ENCODE data around the gene INAFM2.

- TF ChIP-seq CTCF (IDR thresholded peaks at IDR 0.05; ENCODE audit: poor library complexity, severe bottlenecking) = no peak
- no peak for TF ChIP-seq TAF1 (IDR thresholded peaks at IDR 0.05; ENCODE audit: low read depth)
- TF ChIP-seq POLR2AphosphoS5 (IDR thresholded peaks at IDR 0.05) = no peak
- TF ChIP-seq, protein P1, sequence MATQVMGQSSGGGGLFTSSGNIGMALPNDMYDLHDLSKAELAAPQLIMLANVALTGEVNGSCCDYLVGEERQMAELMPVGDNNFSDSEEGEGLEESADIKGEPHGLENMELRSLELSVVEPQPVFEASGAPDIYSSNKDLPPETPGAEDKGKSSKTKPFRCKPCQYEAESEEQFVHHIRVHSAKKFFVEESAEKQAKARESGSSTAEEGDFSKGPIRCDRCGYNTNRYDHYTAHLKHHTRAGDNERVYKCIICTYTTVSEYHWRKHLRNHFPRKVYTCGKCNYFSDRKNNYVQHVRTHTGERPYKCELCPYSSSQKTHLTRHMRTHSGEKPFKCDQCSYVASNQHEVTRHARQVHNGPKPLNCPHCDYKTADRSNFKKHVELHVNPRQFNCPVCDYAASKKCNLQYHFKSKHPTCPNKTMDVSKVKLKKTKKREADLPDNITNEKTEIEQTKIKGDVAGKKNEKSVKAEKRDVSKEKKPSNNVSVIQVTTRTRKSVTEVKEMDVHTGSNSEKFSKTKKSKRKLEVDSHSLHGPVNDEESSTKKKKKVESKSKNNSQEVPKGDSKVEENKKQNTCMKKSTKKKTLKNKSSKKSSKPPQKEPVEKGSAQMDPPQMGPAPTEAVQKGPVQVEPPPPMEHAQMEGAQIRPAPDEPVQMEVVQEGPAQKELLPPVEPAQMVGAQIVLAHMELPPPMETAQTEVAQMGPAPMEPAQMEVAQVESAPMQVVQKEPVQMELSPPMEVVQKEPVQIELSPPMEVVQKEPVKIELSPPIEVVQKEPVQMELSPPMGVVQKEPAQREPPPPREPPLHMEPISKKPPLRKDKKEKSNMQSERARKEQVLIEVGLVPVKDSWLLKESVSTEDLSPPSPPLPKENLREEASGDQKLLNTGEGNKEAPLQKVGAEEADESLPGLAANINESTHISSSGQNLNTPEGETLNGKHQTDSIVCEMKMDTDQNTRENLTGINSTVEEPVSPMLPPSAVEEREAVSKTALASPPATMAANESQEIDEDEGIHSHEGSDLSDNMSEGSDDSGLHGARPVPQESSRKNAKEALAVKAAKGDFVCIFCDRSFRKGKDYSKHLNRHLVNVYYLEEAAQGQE (IDR thresholded peaks at IDR 0.05; ENCODE audit: borderline replicate concordance) = no peak
- TF ChIP-seq EZH2 (IDR thresholded peaks at IDR 0.05; ENCODE audit: borderline replicate concordance, insufficient read depth, low read length, poor library complexity, severe bottlenecking) = no peak
- no peak for TF ChIP-seq MXI1 (conservative IDR thresholded peaks at IDR 0.05; ENCODE audit: poor library complexity, severe bottlenecking)
- TF ChIP-seq RAD21 (conservative IDR thresholded peaks at IDR 0.05) = no peak
- no peak for TF ChIP-seq SMC3 (conservative IDR thresholded peaks at IDR 0.05; ENCODE audit: poor library complexity)
Observed at GRCh38 chr15:40278026-40278425, 45.5 kb upstream of the INAFM2 start.
